ENCODE measurements around the gene NOP9.

DNA sequence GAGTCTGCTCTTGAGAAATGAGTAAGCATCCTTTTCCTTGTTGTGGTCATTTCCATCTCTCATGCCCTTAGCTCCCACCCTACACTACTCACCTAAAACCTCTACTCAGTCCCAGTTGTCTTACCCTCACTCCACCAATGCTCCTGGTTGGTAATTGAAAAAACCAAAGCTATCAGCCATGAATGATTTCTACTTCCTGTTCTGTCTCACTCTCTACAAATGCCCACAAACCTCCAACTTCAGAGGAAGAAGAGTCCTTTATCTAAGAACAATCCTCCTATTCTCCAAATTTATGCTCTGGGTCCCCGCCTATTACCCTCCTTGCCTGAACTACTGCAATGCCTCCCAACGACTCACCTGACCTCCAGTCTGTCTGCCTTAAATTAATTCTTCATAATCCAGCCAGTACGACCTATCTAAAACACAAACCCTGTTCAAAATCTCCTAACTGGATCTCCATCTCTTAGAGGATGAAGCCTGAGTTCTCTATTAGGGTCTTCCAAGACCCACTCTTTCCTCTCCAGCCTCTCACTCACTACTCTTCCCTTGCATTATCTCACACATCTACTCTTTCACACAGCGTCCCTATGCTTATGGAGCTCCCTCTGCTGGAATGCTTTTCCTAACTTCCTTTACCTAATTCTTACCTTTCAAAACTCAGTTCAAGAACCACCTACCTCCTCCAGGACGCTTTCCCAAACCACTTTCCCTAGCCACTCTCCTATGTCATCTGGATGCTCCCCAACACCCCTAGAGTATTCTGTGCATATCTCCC, 2.3 kb upstream of the NOP9 start:
- TF ChIP-seq EZH2 (IDR thresholded peaks at IDR 0.05; ENCODE audit: borderline replicate concordance, low read length), result no peak
- TF ChIP-seq, protein P1, sequence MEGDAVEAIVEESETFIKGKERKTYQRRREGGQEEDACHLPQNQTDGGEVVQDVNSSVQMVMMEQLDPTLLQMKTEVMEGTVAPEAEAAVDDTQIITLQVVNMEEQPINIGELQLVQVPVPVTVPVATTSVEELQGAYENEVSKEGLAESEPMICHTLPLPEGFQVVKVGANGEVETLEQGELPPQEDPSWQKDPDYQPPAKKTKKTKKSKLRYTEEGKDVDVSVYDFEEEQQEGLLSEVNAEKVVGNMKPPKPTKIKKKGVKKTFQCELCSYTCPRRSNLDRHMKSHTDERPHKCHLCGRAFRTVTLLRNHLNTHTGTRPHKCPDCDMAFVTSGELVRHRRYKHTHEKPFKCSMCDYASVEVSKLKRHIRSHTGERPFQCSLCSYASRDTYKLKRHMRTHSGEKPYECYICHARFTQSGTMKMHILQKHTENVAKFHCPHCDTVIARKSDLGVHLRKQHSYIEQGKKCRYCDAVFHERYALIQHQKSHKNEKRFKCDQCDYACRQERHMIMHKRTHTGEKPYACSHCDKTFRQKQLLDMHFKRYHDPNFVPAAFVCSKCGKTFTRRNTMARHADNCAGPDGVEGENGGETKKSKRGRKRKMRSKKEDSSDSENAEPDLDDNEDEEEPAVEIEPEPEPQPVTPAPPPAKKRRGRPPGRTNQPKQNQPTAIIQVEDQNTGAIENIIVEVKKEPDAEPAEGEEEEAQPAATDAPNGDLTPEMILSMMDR (IDR thresholded peaks at IDR 0.05; ENCODE audit: low read length), result peak; percentile 21; the same call in 1 of the 2 replicates
